ENCODE data around the gene MEGF8. TPM values are rescaled to one million over a fixed set of nuclear protein-coding genes. Genes with fewer than 3 reads are reported as not detected.

The MEGF8 gene
- total and polyA plus RNA-seq, 10 of the 15 experiments (the other 5 are each of a cell fraction or from before 2014, with no cell fraction given), result 0.43 to 12.8 (median 2.7) TPM

GRCh38 chr19:42361545-42361910, 36.1 kb downstream of the MEGF8 start:
- Histone ChIP-seq H3K27me3 (replicated peaks in 1 of 2; ENCODE audit: control insufficient read depth in 2 of 2, insufficient read depth in 2 of 2, low read length in 1 of 2) (no peaks in the 10 kb centered on the region), H3K4me3 (no peak overlapping the region), H3K36me3 (ENCODE audit: control insufficient read depth in 2 of 2, insufficient read depth in 2 of 2, low read length in 1 of 2) (no peaks in the 10 kb centered on the region; a peak in 2 of 4 replicates), H3K79me2 (ENCODE audit: control insufficient read depth, insufficient read depth, low read length) (no peaks in the 10 kb centered on the region), H3K27ac (ENCODE audit: control insufficient read depth, insufficient read depth) (no peak overlapping the region), H3K4me2 (ENCODE audit: control insufficient read depth, insufficient read depth) (no peak overlapping the region), H3K4me1 (ENCODE audit: control insufficient read depth, insufficient read depth, low read length) (peaks cover 4% of the 10 kb centered on the region), H2AFZ (ENCODE audit: control insufficient read depth, low read depth, low read length) (no peak overlapping the region), H3K9ac (ENCODE audit: control insufficient read depth, insufficient read depth, low read length) (no peak overlapping the region), H3K9me3 (replicated peaks; ENCODE audit: control insufficient read depth, insufficient read depth, low read length) (peaks cover 6% of the 10 kb centered on the region; the same call in 1 of the 3 replicates), H4K20me1 (ENCODE audit: control insufficient read depth, insufficient read depth) (no peaks in the 10 kb centered on the region)
- SMC1A ChIA-PET (ENCODE audit: uncharacterized antibody, unreplicated experiment), result no interaction called here
- FAIRE-seq (no peak), ATAC-seq (no peak), DNase-seq (ENCODE audit: low read depth, low spot score) (no peak)
- in situ Hi-C loops (cut with MboI) (no loop called here), intact Hi-C loops (cut with micrococcal nuclease; ENCODE audit: unreplicated experiment) (no loop called here)
- TF ChIP-seq MEF2B (IDR thresholded peaks at IDR 0.05; ENCODE audit: partially characterized antibody, poor library complexity, severe bottlenecking), result no peak
- TF ChIP-seq MTA3 (IDR thresholded peaks at IDR 0.05; ENCODE audit: borderline replicate concordance, low read length), result no peak
- no peak for TF ChIP-seq NRF1 (conservative IDR thresholded peaks at IDR 0.05; ENCODE audit: low read depth, low read length)
- no peak for TF ChIP-seq BMI1 (IDR thresholded peaks at IDR 0.05; ENCODE audit: borderline replicate concordance)
- no peak for TF ChIP-seq MYB (IDR thresholded peaks at IDR 0.05; ENCODE audit: borderline replicate concordance, low read depth, low read length)
- no peak for TF ChIP-seq ZNF274 (IDR thresholded peaks at IDR 0.05; ENCODE audit: insufficient read depth, insufficient read length)
- no peak for TF ChIP-seq RUNX3 (IDR thresholded peaks at IDR 0.05; ENCODE audit: low read length)
- TF ChIP-seq NFIC (IDR thresholded peaks at IDR 0.05; ENCODE audit: low read depth, low read length), result no peak
- no peak for TF ChIP-seq NFYA (IDR thresholded peaks at IDR 0.05; ENCODE audit: borderline replicate concordance, low read depth, low read length)
- TF ChIP-seq RB1 (IDR thresholded peaks at IDR 0.05; ENCODE audit: borderline replicate concordance), result no peak
- POLR2A ChIA-PET, result no interaction called here
- RAD21 ChIA-PET (ENCODE audit: unreplicated experiment), result no interaction called here
- no TSS peak for BruUV-seq (replicated peaks)
- 45% methylated on average over 2 of the region's 7 CpGs for WGBS (ENCODE audit: insufficient coverage, insufficient replicate concordance, low lambda C conversion rate, missing lambda C conversion rate)
- CTCF ChIA-PET, result no interaction called here

GRCh38 chr19:42362342-42362741, 36.9 kb downstream of the MEGF8 start:
- Histone ChIP-seq H3K9ac (ENCODE audit: control insufficient read depth, insufficient read depth, low read length) (no peak overlapping the region), H3K36me3 (ENCODE audit: control insufficient read depth in 2 of 2, insufficient read depth in 2 of 2, low read length in 1 of 2) (no peaks in the 10 kb centered on the region; a peak in 1 of 4 replicates), H3K4me1 (ENCODE audit: control insufficient read depth, insufficient read depth, low read length) (peaks cover 4% of the 10 kb centered on the region), H2AFZ (ENCODE audit: control insufficient read depth, low read depth, low read length) (no peak overlapping the region), H3K27me3 (replicated peaks in 1 of 2; ENCODE audit: control insufficient read depth in 2 of 2, insufficient read depth in 2 of 2, low read length in 1 of 2) (no peaks in the 10 kb centered on the region), H3K4me2 (ENCODE audit: control insufficient read depth, insufficient read depth) (no peak overlapping the region), H3K4me3 (no peak overlapping the region), H3K9me3 (replicated peaks; ENCODE audit: control insufficient read depth, insufficient read depth, low read length) (peaks cover 6% of the 10 kb centered on the region; the same call in 1 of the 3 replicates), H4K20me1 (ENCODE audit: control insufficient read depth, insufficient read depth) (no peaks in the 10 kb centered on the region), H3K79me2 (ENCODE audit: control insufficient read depth, insufficient read depth, low read length) (no peaks in the 10 kb centered on the region), H3K27ac (ENCODE audit: control insufficient read depth, insufficient read depth) (no peak overlapping the region)
- ChIA-PET SMC1A (ENCODE audit: uncharacterized antibody, unreplicated experiment) (no interaction called here), CTCF (no interaction called here), RAD21 (ENCODE audit: unreplicated experiment) (no interaction called here), POLR2A (no interaction called here)
- ATAC-seq, result no peak
- in situ Hi-C loops (cut with MboI), result no loop called here
- intact Hi-C loops (cut with micrococcal nuclease; ENCODE audit: unreplicated experiment), result no loop called here
- no peak for DNase-seq (ENCODE audit: low read depth, low spot score)
- no TSS peak for BruUV-seq (replicated peaks)
- no peak for FAIRE-seq
- 90% methylated on average over 14 of the region's 14 CpGs for WGBS (ENCODE audit: insufficient coverage, insufficient replicate concordance, low lambda C conversion rate, missing lambda C conversion rate)
- TF ChIP-seq NFXL1 (IDR thresholded peaks at IDR 0.05; ENCODE audit: borderline replicate concordance) (no peak), MXI1 (IDR thresholded peaks at IDR 0.05; ENCODE audit: low read depth, low read length) (no peak), RCOR1 (conservative IDR thresholded peaks at IDR 0.05; ENCODE audit: low read depth, low read length) (no peak), BACH1 (IDR thresholded peaks at IDR 0.05; ENCODE audit: borderline replicate concordance) (no peak), YBX1 (IDR thresholded peaks at IDR 0.05) (no peak), CTCF (IDR thresholded peaks at IDR 0.05 in 2 of 3, conservative IDR thresholded peaks at IDR 0.05 in 1 of 3; ENCODE audit: control insufficient read depth in 2 of 3, extremely low read depth in 1 of 3, insufficient read depth in 1 of 3, low read depth in 3 of 3, low read length in 3 of 3) (no peak), SIX5 (IDR thresholded peaks at IDR 0.05; ENCODE audit: low read depth, low read length, severe bottlenecking) (no peak), CREB1 (IDR thresholded peaks at IDR 0.05; ENCODE audit: low read depth) (no peak), CHD4 (IDR thresholded peaks at IDR 0.05) (no peak), TBL1XR1 (IDR thresholded peaks at IDR 0.05; ENCODE audit: low read depth, low read length) (no peak), SMAD5 (IDR thresholded peaks at IDR 0.05; ENCODE audit: low read depth) (no peak)

Measured in GM12878 (cell line).